Eye (tissue), 1 donor: Measurements from ENCODE around the gene SLC9A2.

Experiments
- DNase-seq: peaks from one replicate; pipeline ENCODE4 v3.0.0-alpha.2; 2015

SLC9A2 gene

GRCh38 chr2:102618452-102619413 lies 620 bp upstream of the SLC9A2 start:
- DNase-seq, result peak; percentile 65

GRCh38 chr2:102620332-102620731 lies 979 bp downstream of the SLC9A2 start:
- no peak for DNase-seq

- no peak for DNase-seq
These were observed 2.3 kb downstream of the SLC9A2 start for GRCh38 chr2:102621630-102622029.

- no peak for DNase-seq
These were observed 3.3 kb downstream of the SLC9A2 start for GRCh38 chr2:102622646-102623045.

GRCh38 chr2:102630458-102630857 lies 11.1 kb downstream of the SLC9A2 start:
- DNase-seq, result no peak

- no peak for DNase-seq
These were observed 13.2 kb downstream of the SLC9A2 start for GRCh38 chr2:102632380-102633175.

DNA sequence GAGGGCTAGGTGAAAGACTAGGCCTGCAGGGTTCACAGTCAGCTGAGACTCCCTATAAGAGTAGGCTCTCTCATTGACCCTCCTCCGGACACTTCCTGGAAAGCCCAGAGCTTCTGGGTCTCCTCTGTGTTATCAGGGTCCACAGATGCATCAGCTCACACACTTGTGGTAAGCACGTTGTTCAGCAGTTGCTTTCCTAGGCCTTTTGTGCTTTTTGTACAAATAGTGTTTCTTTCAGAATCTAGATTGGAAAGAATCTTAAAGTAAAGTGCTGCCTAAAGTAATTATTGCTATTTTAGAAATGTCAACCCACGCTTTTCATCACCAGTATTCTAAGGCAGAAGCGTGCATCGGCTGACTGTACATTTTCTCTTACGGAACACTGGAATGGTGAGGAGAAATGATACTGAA lies 15.5 kb downstream of the SLC9A2 start:
- no peak for DNase-seq

DNA sequence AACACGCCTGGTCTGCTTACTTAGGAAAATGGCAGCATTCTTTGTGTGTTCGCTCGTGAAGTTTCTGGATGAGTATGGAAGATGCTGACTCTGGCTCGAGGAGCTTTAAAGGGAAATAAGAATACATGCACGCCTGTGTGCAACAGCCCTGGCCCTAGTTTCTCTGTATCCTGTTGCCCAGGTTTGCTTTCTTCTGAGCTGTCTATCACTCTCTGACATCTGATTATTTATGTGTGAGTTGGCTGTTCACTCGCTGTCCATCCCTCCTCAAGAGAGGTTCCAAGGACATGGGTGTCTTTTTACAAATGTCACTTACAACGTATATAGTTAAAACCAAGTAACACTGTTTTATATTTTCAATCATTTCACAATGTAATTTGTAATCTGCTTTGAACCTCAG lies 16.0 kb downstream of the SLC9A2 start:
- no peak for DNase-seq

DNA sequence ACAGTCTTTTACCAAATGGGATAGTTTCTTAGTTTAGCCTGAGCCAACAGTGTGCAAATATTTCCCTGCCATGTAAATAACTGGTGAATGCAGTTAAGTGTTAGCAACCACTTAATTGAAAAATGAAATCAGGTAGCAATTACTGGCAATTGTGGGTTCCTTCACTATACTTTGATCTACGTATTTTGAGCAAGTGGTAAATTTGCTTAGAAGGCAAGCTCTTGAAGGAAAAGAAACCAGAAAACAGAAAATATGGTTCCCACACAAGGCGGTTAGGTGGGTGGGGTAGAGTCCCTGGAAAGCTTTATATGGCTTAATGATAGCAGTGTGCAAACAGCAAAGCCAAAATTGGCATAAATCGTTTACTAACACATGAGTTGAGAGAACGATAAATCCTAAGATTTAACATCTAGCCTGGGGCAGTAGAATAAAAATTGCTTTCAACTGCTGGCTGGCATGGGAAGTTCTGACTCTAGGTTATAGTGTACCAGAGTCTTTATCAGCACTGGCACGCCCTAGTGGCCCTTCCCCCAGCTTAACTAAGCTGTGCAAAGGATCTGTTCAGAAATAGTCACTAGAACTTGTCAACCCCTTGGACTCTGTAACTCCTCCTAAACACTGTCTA lies 17.0 kb downstream of the SLC9A2 start:
- DNase-seq, result no peak

DNA sequence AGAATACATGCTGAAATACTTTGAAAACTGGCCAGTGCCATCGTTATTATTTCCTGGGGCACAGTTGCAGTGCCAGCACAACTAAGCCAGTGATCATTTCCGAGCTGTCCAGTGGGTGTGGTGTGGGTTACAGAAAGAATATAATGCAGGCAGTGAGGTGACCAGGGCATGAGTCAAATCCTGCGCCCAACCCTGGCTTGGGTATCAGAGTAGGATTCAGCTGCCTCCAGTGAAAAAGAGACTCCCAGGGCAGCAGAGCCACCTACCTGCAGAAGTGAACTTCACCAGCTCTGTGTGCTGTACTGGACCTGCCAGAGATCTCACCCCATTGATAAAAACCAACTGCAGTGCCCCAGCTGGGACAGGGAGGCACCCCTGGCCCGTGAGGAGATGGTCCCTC lies 18.0 kb downstream of the SLC9A2 start:
- no peak for DNase-seq

DNA sequence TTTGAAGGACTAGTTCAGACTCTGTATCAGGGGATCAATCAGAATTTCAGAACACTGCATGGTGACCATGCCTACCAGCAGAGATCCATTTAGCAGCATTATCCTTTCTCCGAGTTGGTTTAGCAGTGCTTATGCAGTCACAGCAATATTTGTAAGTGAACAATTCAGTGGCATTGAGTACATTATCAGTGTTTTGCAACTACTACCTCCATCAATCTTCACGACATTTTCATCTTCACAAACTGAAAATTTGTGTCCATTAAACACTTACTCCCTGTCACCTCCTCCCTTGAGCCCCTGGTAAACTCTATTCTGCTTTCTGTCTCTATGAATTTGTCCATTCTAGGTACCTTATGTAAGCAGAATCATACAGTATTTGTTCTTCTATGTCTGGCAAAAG lies 20.1 kb downstream of the SLC9A2 start:
- DNase-seq, result no peak

DNA sequence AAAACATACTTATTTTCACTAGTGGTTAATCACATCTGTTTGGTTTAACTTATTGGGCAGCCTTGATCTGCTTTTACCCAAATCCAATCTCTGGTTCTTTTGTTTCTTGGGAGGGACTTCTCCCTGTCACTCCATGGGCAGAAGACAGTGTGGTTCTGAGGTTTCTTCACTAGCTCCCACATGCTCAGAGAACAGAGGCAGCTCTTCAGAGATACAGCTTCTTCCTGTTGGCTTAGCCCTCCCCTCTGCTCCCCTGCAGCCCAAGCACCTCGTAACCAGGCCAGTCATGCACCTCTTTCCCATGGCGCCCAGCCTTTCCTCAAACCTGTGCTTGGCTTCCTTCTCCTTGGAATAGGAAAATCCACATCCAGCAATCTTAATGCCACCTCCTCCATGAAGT lies 32.8 kb downstream of the SLC9A2 start:
- DNase-seq, result no peak

- DNase-seq, result no peak
These were observed 38.4 kb downstream of the SLC9A2 start for GRCh38 chr2:102657770-102658169.

- DNase-seq, result no peak
These were observed 40.7 kb downstream of the SLC9A2 start for GRCh38 chr2:102660070-102660469.

- DNase-seq, result no peak
These were observed 41.2 kb downstream of the SLC9A2 start for GRCh38 chr2:102660574-102660973.

DNA sequence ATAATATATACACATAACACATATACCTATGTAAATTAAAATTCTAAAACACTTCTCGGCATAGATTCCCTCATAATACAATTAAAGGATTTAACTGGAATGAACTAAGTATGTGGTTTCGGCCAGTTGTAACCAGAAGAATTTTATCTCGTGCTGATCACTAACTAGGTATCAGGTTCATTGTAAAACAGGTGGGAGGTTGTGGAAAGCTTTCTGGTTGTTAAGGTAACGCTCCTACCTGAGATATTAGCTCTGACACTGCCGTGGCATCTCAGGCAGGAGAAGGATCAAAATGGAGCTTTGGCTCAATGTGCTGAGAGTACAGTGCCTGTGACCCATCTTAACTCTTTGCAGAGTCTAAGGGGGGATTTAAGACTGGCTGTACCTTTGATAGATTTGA lies 42.5 kb downstream of the SLC9A2 start:
- no peak for DNase-seq

DNA sequence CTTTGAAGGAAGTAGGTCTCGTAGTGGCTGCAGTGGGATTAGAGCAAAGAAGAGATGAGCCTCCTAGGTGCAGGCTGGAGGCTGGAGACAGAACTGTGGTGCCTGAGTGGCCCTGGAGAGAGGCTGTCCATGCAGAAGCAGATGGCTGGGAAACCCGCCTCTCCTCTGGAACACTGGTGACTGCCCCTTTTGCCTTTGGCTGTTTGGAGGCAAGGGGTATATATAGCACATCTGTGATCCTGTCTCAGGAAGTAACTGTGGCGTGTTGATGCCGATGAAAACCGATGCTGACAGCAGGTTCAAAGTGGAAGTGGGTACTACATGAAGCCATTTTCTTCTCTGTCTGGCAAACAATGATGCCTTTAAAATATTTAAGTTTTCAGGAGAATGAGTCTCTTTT lies 43.5 kb downstream of the SLC9A2 start:
- peak; percentile 32 for DNase-seq

DNA sequence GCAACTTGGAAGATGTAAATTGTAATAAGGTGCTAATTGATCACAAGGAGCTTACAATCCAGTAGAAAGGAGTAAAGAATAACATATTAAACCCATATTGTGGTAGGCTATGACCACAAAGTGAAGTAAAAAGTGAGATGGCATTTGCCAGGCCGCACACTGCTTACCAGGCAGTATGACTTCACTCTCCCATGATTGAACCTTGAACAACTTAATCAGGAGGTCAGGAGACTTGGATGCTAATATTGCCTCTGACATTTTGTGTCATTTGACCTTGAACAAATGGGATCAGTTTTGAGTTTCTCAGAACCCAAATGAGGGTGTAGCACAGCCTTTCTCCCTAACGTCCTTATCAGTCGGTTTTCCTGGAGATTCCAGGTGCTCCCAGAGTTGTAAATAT lies 44.0 kb downstream of the SLC9A2 start:
- DNase-seq, result no peak

DNA sequence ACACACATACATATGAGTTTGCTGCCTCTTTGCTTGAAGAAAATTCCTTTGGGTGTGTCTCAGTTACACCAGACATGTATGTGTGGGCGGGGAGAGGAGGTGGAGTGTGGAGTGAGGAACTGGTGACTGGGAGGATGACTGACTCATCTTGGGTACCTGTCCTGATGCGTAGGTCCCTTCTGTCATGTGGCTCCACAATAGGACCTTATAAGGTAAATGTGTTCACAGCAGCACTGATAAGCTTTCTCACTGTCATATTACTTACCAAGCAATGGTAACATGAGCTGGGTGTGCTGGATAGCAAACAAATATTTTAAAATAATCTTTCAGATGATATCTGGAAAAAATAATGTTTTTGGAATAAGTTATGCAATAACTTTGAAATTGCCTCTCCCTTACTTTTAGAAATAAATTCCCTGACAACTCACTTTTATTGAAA lies 45.1 kb downstream of the SLC9A2 start:
- DNase-seq, result no peak

- no peak for DNase-seq
These were observed 47.7 kb downstream of the SLC9A2 start for GRCh38 chr2:102667072-102667471.

DNA sequence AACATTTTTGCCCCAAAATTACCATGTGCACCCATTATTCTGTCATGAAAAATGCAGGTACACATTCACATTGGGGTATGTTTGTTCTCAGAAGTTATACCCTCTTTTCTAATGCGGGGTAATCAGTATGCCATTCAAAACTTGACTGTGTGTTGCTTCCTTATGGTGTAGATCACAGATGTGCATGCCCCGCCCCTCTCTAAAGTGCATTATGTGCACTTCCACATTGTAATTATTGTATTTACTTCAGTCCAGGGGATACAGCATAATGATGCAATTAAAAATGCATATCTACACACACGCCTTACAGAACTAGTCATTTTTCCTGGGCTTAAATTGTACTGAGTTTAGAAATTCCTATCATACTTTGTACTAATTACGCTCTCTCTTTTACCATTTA lies 48.8 kb downstream of the SLC9A2 start:
- DNase-seq, result no peak

DNA sequence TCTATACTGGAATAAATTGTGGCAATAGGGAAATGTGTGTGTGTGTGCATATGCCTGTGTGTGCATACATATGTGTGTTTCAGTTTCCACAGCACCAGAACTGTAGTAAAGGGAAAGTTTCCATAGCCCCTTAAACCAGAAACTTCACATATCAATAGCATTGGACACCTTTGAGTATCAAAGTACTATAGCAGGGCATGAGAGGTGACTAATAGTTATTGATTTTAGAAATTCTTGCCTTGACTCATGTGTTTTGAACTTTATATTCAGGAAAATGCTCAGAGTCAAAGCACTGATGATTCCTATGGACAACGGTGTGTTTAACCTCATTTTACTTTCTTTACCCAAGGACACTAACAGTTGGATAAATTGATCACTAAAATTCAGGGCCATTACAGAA lies 50.0 kb downstream of the SLC9A2 start:
- DNase-seq, result no peak

- no peak for DNase-seq
These were observed 52.9 kb downstream of the SLC9A2 start for GRCh38 chr2:102672107-102672776.
